ENCODE measurements around the gene CD27. TPM values are rescaled to one million over a fixed set of nuclear protein-coding genes. Genes with fewer than 3 reads are reported as not detected.
"Not testable (repeated sequence)": the region's sequence is repeated elsewhere in the genome, so short reads cannot be mapped to it uniquely, and the experiment has no call there.

The CD27 gene
- total and polyA plus RNA-seq, 2 donors (not counting 1 experiment from before 2014, with no cell fraction given): 102 to 116 TPM

DNA sequence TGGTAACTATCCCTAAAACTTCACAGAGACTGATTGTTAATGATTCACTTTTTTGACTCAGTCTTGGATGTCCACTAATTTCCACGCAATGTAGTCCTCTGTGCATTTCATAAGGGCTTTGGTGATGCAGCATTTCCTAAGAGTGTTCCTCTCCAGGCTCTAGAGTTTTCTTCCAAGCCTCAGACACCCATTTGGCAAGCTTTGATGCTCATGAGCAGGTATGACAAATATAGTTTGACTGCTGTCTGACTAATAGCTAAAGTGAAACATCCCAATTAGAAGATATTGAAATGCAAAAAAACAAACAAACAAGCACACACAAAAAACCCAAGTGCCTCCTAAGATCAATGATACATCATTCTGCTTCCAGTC, 27.2 kb downstream of the CD27 start:
- H3K4me1 ChIP-seq (ENCODE audit: control insufficient read depth in 2 of 2, insufficient read depth in 2 of 2, low read length in 2 of 2): peaks cover 23 to 31% of the 10 kb centered on the region in 2 donors
- no peak overlapping the region for H3K4me2 ChIP-seq (replicated peaks; ENCODE audit: low read depth, low read length, poor library complexity, severe bottlenecking)
- H3K9me3 ChIP-seq (ENCODE audit: control extremely low read depth in 1 of 3, control insufficient read depth in 2 of 3, insufficient read depth in 1 of 3, low read length in 2 of 3): no peaks in the 10 kb centered on the region
- Mint-ChIP-seq H3K27me3 (peaks cover 7% of the 10 kb centered on the region), H3K4me1 (peaks cover 37% of the 10 kb centered on the region), H3K4me3 (peak overlapping the region; percentile 90), H3K27ac (peak overlapping the region; percentile 0), H3K9me3 (ENCODE audit: insufficient read depth) (no peaks in the 10 kb centered on the region)
- H4K20me1 ChIP-seq (ENCODE audit: control insufficient read depth, insufficient read depth, low read length, poor library complexity, severe bottlenecking): peaks cover 9% of the 10 kb centered on the region
- ATAC-seq (ENCODE audit: low read depth): no peak
- POLR2A ChIA-PET: interaction anchor here (3.1 to 3.4 kb wide), 2 partner anchors 27 to 63 kb away, joined by 25 to 32 read pairs; partner anchors contain the start of genes CD27 and GAPDH
- peaks cover 31% of the 10 kb centered on the region for H3K79me2 ChIP-seq (ENCODE audit: control insufficient read depth, insufficient read depth, low read length)
- no peaks in the 10 kb centered on the region for H3K27me3 ChIP-seq (replicated peaks in 1 of 4; ENCODE audit: control extremely low read depth in 1 of 4, control insufficient read depth in 3 of 4, insufficient read depth in 4 of 4, low read length in 3 of 4)
- no peak for DNase-seq
- H3K36me3 ChIP-seq (replicated peaks in 1 of 2; ENCODE audit: control extremely low read depth in 1 of 2, control insufficient read depth in 1 of 2, extremely low read depth in 1 of 2, insufficient read depth in 2 of 2, low read length in 1 of 2): peaks cover 0 to 5% of the 10 kb centered on the region in 2 experiments
- TF ChIP-seq EZH2 (IDR thresholded peaks at IDR 0.05; ENCODE audit: borderline replicate concordance, insufficient read depth, low read depth, low read length, poor library complexity, severe bottlenecking): no peak
- no peak for TF ChIP-seq CTCF (IDR thresholded peaks at IDR 0.05)
- 100% methylated on average over 1 of the region's 1 CpG for WGBS (ENCODE audit: insufficient coverage)
- H3K27ac ChIP-seq (ENCODE audit: low read length in 2 of 2): no peak overlapping the region
- H3K9ac ChIP-seq (ENCODE audit: low read length): no peak overlapping the region
- no peak overlapping the region for H2AFZ ChIP-seq (ENCODE audit: insufficient read depth, low read depth, low read length, poor library complexity, severe bottlenecking)
- no peak overlapping the region for H3K4me3 ChIP-seq (ENCODE audit: control extremely low read depth in 1 of 5, extremely low read depth in 1 of 5, insufficient read depth in 1 of 5, low read depth in 2 of 5, low read length in 4 of 5)
- CTCF ChIA-PET: interaction anchor here (2.6 to 6.0 kb wide), 3 partner anchors 47 to 67 kb away, joined by 7 to 67 read pairs (median 34); no protein-coding TSS in a partner anchor
- intact Hi-C loops (cut with micrococcal nuclease): no loop called here

DNA sequence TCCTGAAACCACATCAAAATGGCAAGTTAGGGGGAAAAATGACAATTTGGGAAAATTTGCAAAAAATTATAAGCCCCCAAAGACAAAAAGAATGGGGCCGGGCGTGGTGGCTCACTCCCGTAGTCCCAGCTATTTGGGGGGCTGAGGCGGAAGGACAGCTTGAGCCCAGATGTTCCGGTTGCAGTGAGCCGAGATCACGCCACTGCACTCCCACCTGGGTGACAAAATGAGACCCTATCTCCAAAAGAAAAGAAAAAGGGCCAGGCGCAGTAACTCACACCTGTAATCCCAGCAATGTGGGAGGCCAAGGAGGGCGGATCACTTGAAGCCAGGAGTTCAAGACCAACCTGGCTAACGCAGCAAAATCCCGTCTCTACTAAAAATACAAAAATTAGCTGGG, 27.7 kb downstream of the CD27 start:
- Mint-ChIP-seq H3K27me3 (peaks cover 9% of the 10 kb centered on the region), H3K9me3 (ENCODE audit: insufficient read depth) (no peaks in the 10 kb centered on the region), H3K4me3 (no peak overlapping the region), H3K27ac (no peak overlapping the region), H3K4me1 (peaks cover 32% of the 10 kb centered on the region)
- H3K4me1 ChIP-seq (ENCODE audit: control insufficient read depth in 2 of 2, insufficient read depth in 2 of 2, low read length in 2 of 2): peaks cover 23 to 30% of the 10 kb centered on the region in 2 donors
- peaks cover 30% of the 10 kb centered on the region for H3K79me2 ChIP-seq (ENCODE audit: control insufficient read depth, insufficient read depth, low read length)
- H3K9ac ChIP-seq (ENCODE audit: low read length): no peak overlapping the region
- intact Hi-C loops (cut with micrococcal nuclease): no loop called here
- 98% methylated on average over 9 of the region's 11 CpGs for WGBS (ENCODE audit: insufficient coverage)
- no peak for DNase-seq
- no peak overlapping the region for H3K4me3 ChIP-seq (ENCODE audit: control extremely low read depth in 1 of 5, extremely low read depth in 1 of 5, insufficient read depth in 1 of 5, low read depth in 2 of 5, low read length in 4 of 5)
- ChIA-PET CTCF (interaction anchor here (2.6 to 6.0 kb wide), 2 partner anchors 48 to 63 kb away, joined by 7 to 67 read pairs; no protein-coding TSS in a partner anchor), POLR2A (interaction anchor here (3.1 kb wide), 1 partner anchor 63 kb away, joined by 32 read pairs; the partner anchor contains the start of gene GAPDH)
- no peaks in the 10 kb centered on the region for H3K27me3 ChIP-seq (replicated peaks in 1 of 4; ENCODE audit: control extremely low read depth in 1 of 4, control insufficient read depth in 3 of 4, insufficient read depth in 4 of 4, low read length in 3 of 4)
- H3K36me3 ChIP-seq (replicated peaks in 1 of 2; ENCODE audit: control extremely low read depth in 1 of 2, control insufficient read depth in 1 of 2, extremely low read depth in 1 of 2, insufficient read depth in 2 of 2, low read length in 1 of 2): peaks cover 0 to 5% of the 10 kb centered on the region in 2 experiments
- H2AFZ ChIP-seq (ENCODE audit: insufficient read depth, low read depth, low read length, poor library complexity, severe bottlenecking): no peak overlapping the region
- no peaks in the 10 kb centered on the region for H3K9me3 ChIP-seq (ENCODE audit: control extremely low read depth in 1 of 3, control insufficient read depth in 2 of 3, insufficient read depth in 1 of 3, low read length in 2 of 3)
- H3K27ac ChIP-seq (ENCODE audit: low read length in 2 of 2): no peak overlapping the region
- no peak for ATAC-seq (ENCODE audit: low read depth)
- no peak overlapping the region for H3K4me2 ChIP-seq (replicated peaks; ENCODE audit: low read depth, low read length, poor library complexity, severe bottlenecking)
- TF ChIP-seq EZH2 (IDR thresholded peaks at IDR 0.05; ENCODE audit: borderline replicate concordance, insufficient read depth, low read depth, low read length, poor library complexity, severe bottlenecking) (no peak), CTCF (IDR thresholded peaks at IDR 0.05) (no peak)
- H4K20me1 ChIP-seq (ENCODE audit: control insufficient read depth, insufficient read depth, low read length, poor library complexity, severe bottlenecking): peaks cover 9% of the 10 kb centered on the region

GRCh38 chr12:6475233-6475975, 30.6 kb downstream of the CD27 start:
- H3K27me3 ChIP-seq (replicated peaks in 1 of 4; ENCODE audit: control extremely low read depth in 1 of 4, control insufficient read depth in 3 of 4, insufficient read depth in 4 of 4, low read length in 3 of 4); CTCF ChIA-PET: not testable (repeated sequence)
- 94% methylated on average over 24 of the region's 48 CpGs for WGBS (ENCODE audit: insufficient coverage)

More at GRCh38 chr12:6475233-6475975, 30.6 kb downstream of the CD27 start:
- H3K9me3 ChIP-seq (ENCODE audit: control extremely low read depth in 1 of 3, control insufficient read depth in 2 of 3, insufficient read depth in 1 of 3, low read length in 2 of 3); H3K4me2 ChIP-seq (replicated peaks; ENCODE audit: low read depth, low read length, poor library complexity, severe bottlenecking); H2AFZ ChIP-seq (ENCODE audit: insufficient read depth, low read depth, low read length, poor library complexity, severe bottlenecking); H3K27ac ChIP-seq (ENCODE audit: low read length in 2 of 2); ATAC-seq (ENCODE audit: low read depth); H3K9me3 Mint-ChIP-seq (ENCODE audit: insufficient read depth); H3K36me3 ChIP-seq (replicated peaks in 1 of 2; ENCODE audit: control extremely low read depth in 1 of 2, control insufficient read depth in 1 of 2, extremely low read depth in 1 of 2, insufficient read depth in 2 of 2, low read length in 1 of 2); H3K4me3 ChIP-seq (ENCODE audit: control extremely low read depth in 1 of 5, extremely low read depth in 1 of 5, insufficient read depth in 1 of 5, low read depth in 2 of 5, low read length in 4 of 5); POLR2A ChIA-PET; H3K9ac ChIP-seq (ENCODE audit: low read length); H3K4me1 ChIP-seq (ENCODE audit: control insufficient read depth in 2 of 2, insufficient read depth in 2 of 2, low read length in 2 of 2); H4K20me1 ChIP-seq (ENCODE audit: control insufficient read depth, insufficient read depth, low read length, poor library complexity, severe bottlenecking); DNase-seq; intact Hi-C loops (cut with micrococcal nuclease); H3K4me3 Mint-ChIP-seq; H3K79me2 ChIP-seq (ENCODE audit: control insufficient read depth, insufficient read depth, low read length); H3K4me1 Mint-ChIP-seq; H3K27ac Mint-ChIP-seq: not testable (repeated sequence)
- H3K27me3 Mint-ChIP-seq: peaks cover 18% of the 10 kb centered on the region

All from B cell (primary cell).